Cerebellar nuclear complex (tissue), 1 donor: ENCODE results near the gene CTTNBP2NL.

Experiments used
- DNase-seq, 2 experiments: peaks; one replicate each; lab custom pipeline; 2025; lab: John Stamatoyannopoulos, UW

The CTTNBP2NL gene

GRCh38 chr1:112507921-112508277, 111.9 kb downstream of the CTTNBP2NL start:
- no peak for DNase-seq

DNA sequence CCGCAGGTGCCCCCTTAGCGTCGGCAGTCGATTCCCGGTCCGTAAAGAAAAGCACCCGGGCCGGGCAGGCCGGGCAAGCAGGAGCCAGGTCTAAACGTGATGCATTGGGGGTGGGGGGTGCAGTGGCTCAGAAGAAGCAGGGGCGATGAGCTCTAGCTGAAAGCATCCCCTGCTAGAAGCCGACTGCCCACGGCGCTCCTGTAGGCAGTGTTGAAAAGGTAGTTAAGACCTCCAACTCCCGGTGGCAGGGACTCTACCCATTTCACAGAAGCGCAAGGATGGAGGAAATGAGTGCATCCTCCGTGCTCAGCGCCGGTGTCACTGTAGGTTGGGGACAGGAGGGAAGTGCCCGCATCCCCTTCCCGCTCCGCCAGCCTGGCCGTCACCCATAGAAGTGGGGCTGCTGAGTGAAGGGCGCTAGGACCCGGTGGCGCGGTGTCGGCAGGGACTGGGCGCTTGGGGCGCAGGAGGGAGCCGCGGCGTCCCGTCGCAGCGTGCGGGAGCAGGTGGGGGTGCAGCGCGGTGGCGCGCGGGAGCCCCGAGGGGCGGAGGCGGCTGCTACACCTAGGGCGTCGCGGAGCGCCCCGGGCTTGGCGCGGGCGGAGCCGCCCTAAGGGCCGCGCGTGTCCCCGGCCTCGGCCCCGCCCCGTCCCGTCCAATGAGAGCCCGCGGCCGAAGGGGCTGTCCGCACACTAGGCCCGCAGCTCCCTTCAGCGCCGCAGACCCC, 112.4 kb downstream of the CTTNBP2NL start, which contains the start of gene WNT2B:
Gene WNT2B, plus strand, starts transcription at position 688 of the 727 bp plus-strand sequence. CDS start 298 bp downstream, outside the sequence.
- DNase-seq: no peak

- DNase-seq: no peak
These were observed 113.1 kb downstream of the CTTNBP2NL start for GRCh38 chr1:112509005-112509659.

DNA sequence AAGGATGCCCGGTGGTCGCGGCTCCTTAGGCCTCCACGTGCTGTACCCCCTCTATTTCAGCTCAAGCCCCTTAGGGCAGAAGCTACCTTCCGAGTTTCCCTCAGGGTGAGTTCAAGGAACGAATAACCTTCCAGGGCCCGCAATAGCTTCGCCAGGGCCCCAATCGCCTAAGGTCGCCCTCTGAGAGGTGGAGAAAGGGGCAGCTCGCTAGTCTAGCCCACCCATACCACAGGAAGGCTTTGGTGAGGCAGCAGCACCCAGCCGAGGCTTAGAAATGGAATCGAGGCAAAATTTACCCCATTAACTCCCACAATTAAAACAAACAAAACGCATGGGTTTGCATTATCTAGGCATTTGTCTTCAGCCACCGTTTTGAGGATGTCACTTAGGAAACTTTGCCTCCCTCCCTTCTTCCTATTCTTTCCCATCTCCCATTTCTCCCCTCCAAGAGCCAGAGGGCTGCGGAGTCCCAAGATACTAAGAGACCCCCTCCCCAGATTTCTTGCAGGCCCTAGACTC, 113.7 kb downstream of the CTTNBP2NL start:
- DNase-seq: no peak

- no peak for DNase-seq
These were observed 114.3 kb downstream of the CTTNBP2NL start for GRCh38 chr1:112510340-112510739.
